GM12865 (cell line): ENCODE results near the gene PTPRN.

ENCODE experiments used
- DNase-seq: peaks from one replicate; pipeline ENCODE4 v3.0.0; 2010; ENCODE audit warnings: low read depth
- H3K4me3 ChIP-seq: 2 replicates; pipeline ENCODE4 v1.5.1; 2011; ENCODE audit warnings: mild to moderate bottlenecking, low read depth, low read length, control low read depth
- TF ChIP-seq, protein P1 (sequence below): IDR thresholded peaks from 2 replicates; pipeline ENCODE4 v1.5.1; 2011; ENCODE audit warnings: low read length, control low read depth, low read depth, inconsistent platforms; ENCODE audit not compliant: insufficient read depth; ENCODE audit errors: missing control alignments

The PTPRN gene

DNA sequence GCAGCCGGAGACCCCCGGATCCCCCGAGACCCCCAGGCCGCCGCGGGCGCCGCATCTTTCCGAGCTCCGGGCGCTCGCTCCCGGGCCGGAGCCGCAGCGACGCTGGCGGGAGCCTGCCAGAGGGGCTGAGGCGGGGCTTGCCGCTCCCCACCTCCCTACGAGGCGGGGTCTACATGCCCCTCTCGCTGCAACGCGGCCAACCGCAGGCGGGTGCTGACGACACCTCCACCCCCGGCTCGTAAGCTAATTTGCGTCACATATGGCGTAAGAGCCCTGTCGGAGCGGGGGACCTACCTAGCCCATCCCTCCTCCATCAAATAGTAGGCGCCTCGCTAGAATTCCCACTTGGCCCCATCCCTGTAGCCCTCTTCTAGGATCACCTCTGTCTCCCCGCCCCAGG lies at the start of gene PTPRN:
Gene PTPRN (minus strand): TSS at position 124 of the 400 bp plus-strand sequence. CDS start 69 bp downstream, at position 55.
- TF ChIP-seq, protein P1, sequence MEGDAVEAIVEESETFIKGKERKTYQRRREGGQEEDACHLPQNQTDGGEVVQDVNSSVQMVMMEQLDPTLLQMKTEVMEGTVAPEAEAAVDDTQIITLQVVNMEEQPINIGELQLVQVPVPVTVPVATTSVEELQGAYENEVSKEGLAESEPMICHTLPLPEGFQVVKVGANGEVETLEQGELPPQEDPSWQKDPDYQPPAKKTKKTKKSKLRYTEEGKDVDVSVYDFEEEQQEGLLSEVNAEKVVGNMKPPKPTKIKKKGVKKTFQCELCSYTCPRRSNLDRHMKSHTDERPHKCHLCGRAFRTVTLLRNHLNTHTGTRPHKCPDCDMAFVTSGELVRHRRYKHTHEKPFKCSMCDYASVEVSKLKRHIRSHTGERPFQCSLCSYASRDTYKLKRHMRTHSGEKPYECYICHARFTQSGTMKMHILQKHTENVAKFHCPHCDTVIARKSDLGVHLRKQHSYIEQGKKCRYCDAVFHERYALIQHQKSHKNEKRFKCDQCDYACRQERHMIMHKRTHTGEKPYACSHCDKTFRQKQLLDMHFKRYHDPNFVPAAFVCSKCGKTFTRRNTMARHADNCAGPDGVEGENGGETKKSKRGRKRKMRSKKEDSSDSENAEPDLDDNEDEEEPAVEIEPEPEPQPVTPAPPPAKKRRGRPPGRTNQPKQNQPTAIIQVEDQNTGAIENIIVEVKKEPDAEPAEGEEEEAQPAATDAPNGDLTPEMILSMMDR: no peak
- no peak within 1 kb of the TSS for H3K4me3 ChIP-seq

DNA sequence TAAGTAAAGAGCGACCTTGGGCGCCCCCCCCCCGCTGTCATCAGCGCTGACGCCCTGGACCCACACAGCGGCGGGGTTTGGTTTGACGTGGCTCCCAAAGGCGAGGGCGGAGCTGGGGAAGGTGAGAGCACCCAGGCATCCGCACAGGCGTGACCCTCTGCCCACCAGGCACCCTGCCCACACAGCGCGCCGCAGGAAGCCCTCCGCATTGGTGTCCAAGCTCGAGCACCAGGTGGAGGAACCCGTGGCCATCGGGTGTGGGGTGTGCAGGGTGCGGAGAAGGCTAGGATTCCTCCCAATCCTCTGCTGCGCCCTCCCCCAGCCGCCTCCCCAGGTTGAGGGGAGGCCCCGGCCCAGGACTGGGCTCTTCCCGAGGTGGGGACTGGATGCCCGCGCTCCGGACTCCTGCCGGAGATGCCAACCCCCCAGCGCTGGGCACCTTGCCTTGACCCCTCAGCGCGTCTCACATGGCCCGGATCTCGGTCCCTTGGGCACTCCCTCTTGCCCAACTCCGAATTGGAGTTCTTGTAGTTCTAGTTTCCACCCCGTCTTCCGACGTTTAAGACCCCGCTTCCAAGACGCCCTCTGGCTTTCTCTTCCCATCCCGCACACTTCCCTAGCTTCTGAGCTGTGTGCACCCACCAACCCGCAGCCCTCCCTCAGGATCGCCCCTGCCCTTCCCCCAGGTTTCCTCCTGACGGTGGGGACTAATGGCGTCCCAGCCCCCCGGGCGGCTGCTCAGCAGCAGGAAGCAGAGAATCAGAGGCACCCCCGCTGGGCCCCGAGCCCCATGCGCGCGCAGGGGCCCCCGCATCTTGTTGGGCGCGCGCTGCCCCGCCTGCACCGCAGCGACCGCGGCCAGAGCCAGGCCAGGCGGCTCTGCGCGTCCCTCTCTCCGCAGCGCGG lies 49.2 kb upstream of the PTPRN start:
- DNase-seq: no peak
- no peak overlapping the region for H3K4me3 ChIP-seq
- TF ChIP-seq, protein P1: no peak

More for the DNA sequence above, at the start of gene PTPRN:
- no peak for DNase-seq

DNA sequence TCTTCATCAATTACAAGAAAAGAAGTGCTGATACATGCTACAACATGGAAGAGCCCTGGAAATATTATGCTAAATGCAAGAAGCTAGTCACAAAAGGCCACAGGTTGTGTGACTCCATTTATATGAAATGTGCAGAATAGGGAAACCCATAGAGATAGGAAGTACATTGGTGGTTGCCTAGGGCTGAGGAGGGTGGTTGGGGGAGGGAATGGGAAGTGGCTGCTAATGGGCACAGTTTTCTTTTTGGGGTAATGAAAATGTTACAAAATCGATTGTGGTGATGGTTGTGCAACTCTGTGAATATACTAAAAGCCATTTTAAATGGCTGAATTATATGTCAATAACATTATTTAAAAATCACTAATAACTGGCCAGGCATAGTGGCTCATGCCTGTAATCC lies 47.6 kb upstream of the PTPRN start:
- DNase-seq: no peak
- no peak overlapping the region for H3K4me3 ChIP-seq
- TF ChIP-seq, protein P1: no peak

DNA sequence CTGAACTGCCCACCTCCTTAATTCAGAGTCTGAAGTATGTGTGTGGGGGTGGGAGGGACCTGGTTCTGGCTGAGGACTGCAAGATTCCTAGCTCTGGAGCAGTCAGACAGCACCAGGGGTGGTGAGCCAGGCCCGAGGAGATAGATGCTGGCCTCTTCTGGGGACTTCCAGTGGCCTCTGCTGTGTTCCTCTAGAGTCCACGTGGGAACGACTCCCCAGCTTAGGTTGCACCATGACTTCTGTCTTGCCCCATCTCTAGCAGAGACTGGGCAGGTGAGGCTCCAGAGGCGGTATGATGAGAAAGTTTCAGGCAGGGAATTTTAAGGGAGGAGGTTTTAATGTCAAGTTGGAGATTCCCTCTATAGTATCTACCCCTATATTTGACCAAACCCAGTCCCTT lies 45.4 kb upstream of the PTPRN start:
- no peak overlapping the region for H3K4me3 ChIP-seq
- DNase-seq: no peak
- TF ChIP-seq, protein P1: no peak

DNA sequence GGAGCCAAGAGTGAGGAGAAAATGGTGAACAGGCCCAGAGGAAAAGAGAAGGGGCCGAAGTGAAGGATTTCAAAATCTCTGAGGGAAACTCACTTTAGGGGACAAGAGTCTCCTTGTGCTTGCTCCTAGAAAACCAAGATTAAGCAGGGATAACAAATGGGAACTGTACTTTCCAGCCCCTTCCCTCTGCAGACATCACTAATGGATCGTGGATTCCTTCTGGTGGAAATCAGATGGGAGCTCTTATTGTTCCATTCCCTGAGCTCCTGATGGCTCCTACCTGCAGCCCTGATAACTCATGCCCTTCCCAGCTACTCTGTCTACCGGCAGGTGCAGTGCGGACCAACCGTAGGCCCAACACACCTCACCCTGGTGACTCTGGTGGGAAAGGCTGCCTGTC lies 43.9 kb upstream of the PTPRN start:
- DNase-seq: no peak
- TF ChIP-seq, protein P1: no peak
- H3K4me3 ChIP-seq: no peak overlapping the region

DNA sequence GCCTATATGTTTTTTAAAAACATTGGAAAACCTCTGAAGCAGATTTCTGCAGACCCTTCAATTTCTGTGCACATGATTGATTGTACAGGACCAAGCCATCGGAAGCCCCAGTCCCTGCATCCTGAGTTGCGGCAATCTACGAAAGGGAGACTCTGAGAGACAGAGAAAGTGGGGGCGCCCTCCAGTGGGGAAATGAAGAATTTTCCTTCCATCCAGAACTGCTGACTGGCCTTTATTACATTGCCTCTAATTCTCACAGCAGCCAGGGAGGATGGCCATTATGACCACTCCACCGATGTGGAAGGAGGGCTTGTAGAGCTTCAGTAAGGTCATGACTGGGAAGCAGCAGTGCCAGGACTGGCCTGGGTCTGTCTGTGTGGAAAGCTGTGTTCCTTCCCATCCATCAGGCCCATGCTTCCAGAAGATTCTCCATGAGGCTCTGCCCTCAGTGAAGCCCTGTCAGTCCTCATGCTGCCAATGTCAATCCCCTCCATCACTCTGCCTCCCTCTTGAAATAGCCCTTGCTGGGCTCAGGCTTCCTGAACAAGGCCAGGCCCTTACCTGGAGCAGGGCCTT lies 43.3 kb upstream of the PTPRN start:
- TF ChIP-seq, protein P1: peak; percentile 66
- DNase-seq: peak; percentile 59
- no peak overlapping the region for H3K4me3 ChIP-seq

DNA sequence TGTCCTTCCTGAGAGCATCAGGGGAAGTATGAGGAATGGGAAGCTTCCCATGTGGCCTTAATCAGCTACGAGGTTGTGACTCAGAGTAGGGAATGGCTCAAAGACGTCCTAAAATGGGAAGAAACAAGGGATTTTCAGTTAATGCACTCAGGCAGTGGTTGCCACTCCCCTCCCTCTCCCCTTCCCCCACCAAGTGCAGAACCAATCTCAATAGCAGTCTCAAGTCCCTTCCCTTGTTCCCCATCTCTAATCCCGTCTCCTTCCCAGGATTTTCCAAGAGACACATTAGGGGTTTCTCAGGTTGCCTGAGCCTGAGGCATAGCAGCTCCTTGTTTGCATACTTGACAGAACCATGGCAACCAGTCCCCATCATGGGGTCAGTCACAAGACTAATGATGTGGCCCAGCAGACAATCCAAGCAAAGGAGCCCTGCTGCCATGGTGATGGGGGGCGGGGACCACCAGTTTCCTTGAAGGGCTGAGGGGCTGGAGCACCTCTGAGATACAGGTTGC lies 41.6 kb upstream of the PTPRN start:
- no peak overlapping the region for H3K4me3 ChIP-seq
- no peak for DNase-seq
- TF ChIP-seq, protein P1: no peak
